Kidney (tissue), 14 donors: ENCODE results near the gene NGRN. TPM values are rescaled to one million over a fixed set of nuclear protein-coding genes. Genes with fewer than 3 reads are reported as not detected.

Experiments used
- DNase-seq, 5 donors: peaks; one replicate each; pipeline ENCODE4 v3.0.0-alpha.2; 2013 to 2020
- FAIRE-seq: peaks from 2 replicates; lab custom pipeline; 2012; peaks lifted over from hg19 to GRCh38; lab: Jason Lieb, UNC
- H3K27ac ChIP-seq, 2 donors: one replicate each; pipeline ENCODE4 v1.7.0; 2013; ENCODE audit warnings: low read depth in 2 of 2, low read length in 2 of 2, inconsistent platforms in 1 of 2
- H3K27me3 ChIP-seq: one replicate; pipeline ENCODE4 v1.7.1; 2013; ENCODE audit warnings: low read length, inconsistent platforms; ENCODE audit not compliant: control insufficient read depth, insufficient read depth
- H3K36me3 ChIP-seq, 3 donors: one replicate each; pipeline versions ENCODE4 v1.7.0 to v1.7.1; 2013; ENCODE audit warnings: low read length in 3 of 3, control low read depth in 1 of 3, inconsistent platforms in 1 of 3; ENCODE audit not compliant: insufficient read depth in 3 of 3, control insufficient read depth in 2 of 3
- H3K4me1 ChIP-seq, 3 donors: one replicate each; pipeline versions ENCODE4 v1.7.0 to v1.7.1; 2013; ENCODE audit warnings: low read length in 3 of 3, inconsistent platforms in 1 of 3, low read depth in 1 of 3; ENCODE audit not compliant: control insufficient read depth in 2 of 3, insufficient read depth in 2 of 3
- H3K4me3 ChIP-seq, 3 donors: one replicate each; pipeline versions ENCODE4 v1.7.0 to v1.8.1; 2013; ENCODE audit warnings: low read length in 3 of 3, control low read depth in 1 of 3, inconsistent platforms in 1 of 3
- H3K9ac ChIP-seq, 3 donors: one replicate each; pipeline versions ENCODE4 v1.7.0 to v1.7.1; 2013; ENCODE audit warnings: low read length in 3 of 3, control low read depth in 1 of 3, inconsistent platforms in 1 of 3
- H3K9me3 ChIP-seq, 3 donors: one replicate each; pipeline versions ENCODE4 v1.7.0 to v1.7.1; 2013; ENCODE audit warnings: low read length in 3 of 3, control low read depth in 1 of 3, inconsistent platforms in 1 of 3; ENCODE audit not compliant: control insufficient read depth in 2 of 3, insufficient read depth in 1 of 3
- intact Hi-C: fragments of 100-400 bp; cut with DNase I; formaldehyde crosslinking; loops from one replicate; pipeline ENCODE4 v1.11.1; 2022
- polyA plus RNA-seq: library from polyadenylated mRNA; stranded (reverse); fragments of 350-450 nt; fragmentation: Illumina TruSeq; extraction: RNeasy Lipid Tissue Mini Kit (QIAGEN cat#74804); gene quantifications from one replicate; pipeline ENCODE4 v1.2.3, GENCODE V29; 2014; ENCODE audit warnings: low read depth, low replicate concordance; ENCODE audit not compliant: insufficient read depth
- total RNA-seq: library from RNA; stranded (reverse); fragmentation: NEBNext Ultra II Directional; extraction: Animal tissue kit (Norgen Biotek cat#: 25700); gene quantifications from one replicate; pipeline ENCODE4 v1.2.1, GENCODE V29; 2021
- TF ChIP-seq, protein P1 (sequence below): IDR thresholded peaks from 3 replicates; pipeline ENCODE4 v1.5.1; 2012; ENCODE audit warnings: mild to moderate bottlenecking, moderate library complexity, borderline replicate concordance; ENCODE audit not compliant: insufficient read depth; ENCODE audit errors: extremely low read depth
- donor health status: control.
- donor health status: control.
- donor health status: control.
- donor health status: control.
- donor health status: control.
- donor health status: DM: yes; HTN: yes; CAD: no.
- donor health status: Normal renal cell carcinoma (clear cell type).

Gene NGRN
- total and polyA plus RNA-seq, 2 donors from 2014 or later: 81.9 to 93.8 TPM

GRCh38 chr15:90234096-90234988 is 31.1 kb upstream of the NGRN start, which contains the start of gene GDPGP1:
GDPGP1 (plus strand) TSS chr15:90234209; CDS start chr15:90240909, 6,700 bp downstream.
- peak within 1 kb of the TSS; percentile 68 to 83 (median 79) for H3K9ac ChIP-seq
- intact Hi-C loops: no loop called here
- peaks cover 0 to 33% (median 23%) of the 10 kb centered on the region in 3 donors for H3K4me1 ChIP-seq
- FAIRE-seq (no peak), DNase-seq (peak in 1 of 5 donors; percentile 53)
- TF ChIP-seq, protein P1, sequence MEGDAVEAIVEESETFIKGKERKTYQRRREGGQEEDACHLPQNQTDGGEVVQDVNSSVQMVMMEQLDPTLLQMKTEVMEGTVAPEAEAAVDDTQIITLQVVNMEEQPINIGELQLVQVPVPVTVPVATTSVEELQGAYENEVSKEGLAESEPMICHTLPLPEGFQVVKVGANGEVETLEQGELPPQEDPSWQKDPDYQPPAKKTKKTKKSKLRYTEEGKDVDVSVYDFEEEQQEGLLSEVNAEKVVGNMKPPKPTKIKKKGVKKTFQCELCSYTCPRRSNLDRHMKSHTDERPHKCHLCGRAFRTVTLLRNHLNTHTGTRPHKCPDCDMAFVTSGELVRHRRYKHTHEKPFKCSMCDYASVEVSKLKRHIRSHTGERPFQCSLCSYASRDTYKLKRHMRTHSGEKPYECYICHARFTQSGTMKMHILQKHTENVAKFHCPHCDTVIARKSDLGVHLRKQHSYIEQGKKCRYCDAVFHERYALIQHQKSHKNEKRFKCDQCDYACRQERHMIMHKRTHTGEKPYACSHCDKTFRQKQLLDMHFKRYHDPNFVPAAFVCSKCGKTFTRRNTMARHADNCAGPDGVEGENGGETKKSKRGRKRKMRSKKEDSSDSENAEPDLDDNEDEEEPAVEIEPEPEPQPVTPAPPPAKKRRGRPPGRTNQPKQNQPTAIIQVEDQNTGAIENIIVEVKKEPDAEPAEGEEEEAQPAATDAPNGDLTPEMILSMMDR: no peak
- H3K27me3 ChIP-seq: no peaks in the 10 kb centered on the region
- peaks cover 0 to 21% (median 10%) of the 10 kb centered on the region in 3 donors for H3K36me3 ChIP-seq
- H3K27ac ChIP-seq: peak within 1 kb of the TSS; percentile 89 to 97
- no peaks in the 10 kb centered on the region for H3K9me3 ChIP-seq
- H3K4me3 ChIP-seq: peak within 1 kb of the TSS; percentile 71 to 86 (median 83)

DNA sequence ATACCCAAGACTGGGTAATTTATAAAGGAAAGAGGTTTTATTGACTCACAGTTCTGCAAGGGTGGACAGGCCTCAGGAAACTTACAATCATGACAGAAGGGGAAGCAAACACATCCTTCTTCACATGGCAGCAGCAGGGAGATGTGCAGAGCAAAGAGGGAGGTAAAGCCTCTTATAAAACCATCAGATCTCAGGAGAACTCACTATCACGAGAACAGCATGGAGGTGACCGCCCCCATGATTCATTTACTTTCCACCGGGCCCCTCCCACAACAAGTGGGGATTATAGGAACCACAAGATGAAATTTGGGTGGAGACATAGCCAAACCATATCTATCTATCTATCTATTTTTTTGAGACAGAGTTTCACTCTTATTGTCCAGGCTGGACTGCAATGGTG is 26.1 kb upstream of the NGRN start:
- H3K4me1 ChIP-seq: peaks cover 0 to 7% (median 0%) of the 10 kb centered on the region in 3 donors
- H3K4me3 ChIP-seq: no peak overlapping the region
- DNase-seq (no peak), FAIRE-seq (no peak)
- TF ChIP-seq, protein P1: no peak
- intact Hi-C loops: no loop called here
- no peak overlapping the region for H3K9ac ChIP-seq
- H3K27me3 ChIP-seq: no peaks in the 10 kb centered on the region
- H3K36me3 ChIP-seq: peaks cover 0 to 7% (median 3%) of the 10 kb centered on the region in 3 donors
- no peak overlapping the region for H3K27ac ChIP-seq
- H3K9me3 ChIP-seq: no peaks in the 10 kb centered on the region

- Histone ChIP-seq H3K9me3 (no peaks in the 10 kb centered on the region), H3K9ac (no peak overlapping the region), H3K27ac (no peak overlapping the region), H3K27me3 (no peaks in the 10 kb centered on the region), H3K4me1 (no peaks in the 10 kb centered on the region), H3K36me3 (peaks cover 0 to 7% (median 3%) of the 10 kb centered on the region in 3 donors), H3K4me3 (no peak overlapping the region)
- intact Hi-C loops: no loop called here
- TF ChIP-seq, protein P1: no peak
- FAIRE-seq (no peak), DNase-seq (no peak)
Observed at GRCh38 chr15:90240856-90241255, 24.6 kb upstream of the NGRN start.
